HG03039 (cell line): ENCODE measurements around the gene ATF7IP2.
"Not testable (repeated sequence)": the region's sequence is repeated elsewhere in the genome, so short reads cannot be mapped to it uniquely, and the experiment has no call there.

Experiments
- ATAC-seq: cut with Tn5 transposase; IDR thresholded peaks from one replicate; pipeline ENCODE4 v1.9.1; 2021; ENCODE audit warnings: mild to moderate bottlenecking, moderate library complexity; ENCODE audit not compliant: unreplicated experiment

The ATF7IP2 gene

GRCh38 chr16:10441726-10442125 lies 55.9 kb downstream of the ATF7IP2 start:
- ATAC-seq = no peak

GRCh38 chr16:10447289-10447688 lies 61.4 kb downstream of the ATF7IP2 start:
- ATAC-seq = no peak

DNA sequence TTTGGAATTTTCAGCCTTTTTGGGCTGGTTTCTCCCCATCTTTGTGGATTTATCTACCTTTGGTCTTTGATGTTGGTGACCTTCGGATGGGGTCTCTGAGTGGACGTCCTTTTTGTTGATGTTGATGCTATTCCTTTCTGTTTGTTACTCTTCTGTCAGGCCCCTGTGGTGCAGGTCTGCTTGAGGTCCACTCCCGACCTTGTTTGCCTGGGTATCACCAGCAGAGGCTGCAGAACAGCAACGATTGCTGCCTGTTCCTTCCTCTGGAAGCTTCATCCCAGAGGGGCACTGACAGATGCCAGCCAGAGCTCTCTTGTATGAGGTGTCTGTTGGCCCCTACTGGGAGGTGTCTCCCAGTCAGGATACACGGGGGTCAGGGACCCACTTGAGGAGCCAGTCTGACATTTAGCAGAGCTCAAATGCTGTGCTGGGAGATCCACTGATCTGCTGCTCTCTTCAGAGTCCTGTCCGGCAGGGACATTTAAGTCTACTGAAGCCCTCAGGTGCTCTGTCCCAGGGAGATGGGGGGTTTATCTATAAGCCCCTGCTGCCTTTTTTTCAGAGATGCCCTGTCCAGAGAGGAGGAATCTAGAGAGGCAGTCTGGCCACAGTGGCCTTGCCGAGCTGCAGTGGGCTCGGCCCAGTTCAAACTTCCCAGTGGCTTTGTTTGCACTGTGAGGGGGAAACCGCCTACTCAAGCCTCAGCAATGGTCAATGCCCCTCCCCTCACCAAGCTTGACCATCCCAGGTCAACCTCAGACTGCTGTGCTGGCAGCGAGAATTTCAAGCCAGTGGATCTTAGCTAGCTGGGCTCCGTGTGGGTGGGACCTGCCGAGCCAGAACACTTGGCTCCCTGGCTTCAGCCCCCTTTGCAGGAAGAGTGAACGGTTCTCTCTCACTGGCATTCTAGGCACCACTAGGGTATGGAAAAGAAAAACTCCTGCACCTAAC lies 66.6 kb downstream of the ATF7IP2 start:
- not testable (repeated sequence) for ATAC-seq

DNA sequence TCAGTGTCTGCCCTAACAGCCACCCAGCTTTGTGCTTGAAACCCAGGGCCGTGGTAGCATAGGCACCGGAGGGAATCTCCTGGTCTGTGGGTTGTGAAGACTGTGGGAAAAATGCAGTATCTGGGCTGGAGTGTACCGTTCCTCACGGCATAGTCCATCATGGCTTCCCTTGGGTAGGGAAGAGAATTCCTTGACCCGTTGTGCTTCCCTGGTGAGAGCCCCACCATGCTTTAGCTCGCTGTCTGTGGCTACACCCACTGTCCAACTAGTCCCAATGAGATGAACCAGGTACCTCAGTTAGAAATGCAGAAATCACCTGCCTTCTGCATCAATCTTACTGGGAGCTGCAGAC lies 67.3 kb downstream of the ATF7IP2 start:
- no peak for ATAC-seq

- ATAC-seq = no peak
Observed at GRCh38 chr16:10465821-10466220, 80.0 kb downstream of the ATF7IP2 start.

DNA sequence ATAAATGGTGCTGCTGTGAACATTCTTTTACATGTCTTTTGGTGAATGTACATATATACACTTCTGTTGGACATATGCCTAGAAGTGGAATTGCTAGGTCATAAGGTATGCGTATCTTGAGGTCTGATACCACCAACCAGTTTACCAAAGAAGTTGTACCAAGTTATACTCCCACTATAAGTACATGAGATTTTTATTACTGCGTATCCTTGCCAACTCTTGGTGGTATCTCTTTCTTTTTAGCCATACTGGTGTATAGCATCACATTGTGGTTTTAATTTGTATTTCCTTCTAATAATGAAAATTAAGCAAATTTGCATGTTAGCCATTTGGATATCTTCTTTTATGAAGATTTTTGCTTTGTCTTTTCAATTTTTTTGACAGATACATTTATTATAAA lies 80.5 kb downstream of the ATF7IP2 start:
- no peak for ATAC-seq

- ATAC-seq = no peak
Observed at GRCh38 chr16:10466861-10467260, 81.0 kb downstream of the ATF7IP2 start.

GRCh38 chr16:10476636-10477035 lies 90.8 kb downstream of the ATF7IP2 start:
- not testable (repeated sequence) for ATAC-seq

DNA sequence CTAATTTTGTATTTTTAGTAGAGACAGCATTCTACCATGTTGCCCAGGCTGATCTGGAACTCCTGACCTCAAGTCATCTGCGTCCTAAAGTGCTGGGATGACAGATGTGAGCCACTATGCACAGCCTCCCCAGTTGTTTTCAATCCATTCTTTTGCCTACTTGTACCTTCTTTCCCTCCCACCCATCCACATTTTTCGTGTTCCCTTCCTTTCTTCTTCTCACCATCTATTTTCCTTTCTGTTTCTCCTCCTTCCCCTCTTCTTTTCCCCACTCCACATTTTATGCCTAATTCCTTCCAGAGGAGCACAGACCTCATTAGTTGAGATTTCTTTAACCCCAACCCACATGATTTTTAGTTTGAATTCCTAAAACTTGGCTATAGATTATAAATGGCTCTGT lies 94.3 kb downstream of the ATF7IP2 start:
- ATAC-seq = no peak

GRCh38 chr16:10485159-10485558 lies 99.3 kb downstream of the ATF7IP2 start:
- ATAC-seq = no peak

- ATAC-seq = no peak
Observed at GRCh38 chr16:10485698-10486382, 100.0 kb downstream of the ATF7IP2 start.

DNA sequence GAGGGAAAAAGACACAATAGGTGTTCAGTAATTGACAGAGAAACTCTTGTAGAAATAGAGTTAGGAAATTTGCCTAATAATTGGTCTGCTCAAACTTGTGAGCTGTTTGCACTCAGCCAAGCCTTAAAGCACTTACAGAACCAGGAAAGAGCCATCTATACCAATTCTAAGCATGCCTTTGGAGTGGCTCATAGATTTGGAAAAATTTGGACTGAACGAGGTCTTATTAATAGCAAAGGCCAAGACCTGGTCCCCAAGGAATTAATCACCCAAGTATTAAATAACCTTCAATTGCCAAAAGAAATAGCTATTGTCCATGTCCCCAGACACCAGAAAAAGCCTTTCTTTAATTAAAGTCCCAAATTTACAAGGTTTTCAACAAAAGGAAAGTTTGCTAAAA lies 104.3 kb downstream of the ATF7IP2 start:
- no peak for ATAC-seq

- ATAC-seq = no peak
Observed at GRCh38 chr16:10493276-10493675, 107.4 kb downstream of the ATF7IP2 start.

DNA sequence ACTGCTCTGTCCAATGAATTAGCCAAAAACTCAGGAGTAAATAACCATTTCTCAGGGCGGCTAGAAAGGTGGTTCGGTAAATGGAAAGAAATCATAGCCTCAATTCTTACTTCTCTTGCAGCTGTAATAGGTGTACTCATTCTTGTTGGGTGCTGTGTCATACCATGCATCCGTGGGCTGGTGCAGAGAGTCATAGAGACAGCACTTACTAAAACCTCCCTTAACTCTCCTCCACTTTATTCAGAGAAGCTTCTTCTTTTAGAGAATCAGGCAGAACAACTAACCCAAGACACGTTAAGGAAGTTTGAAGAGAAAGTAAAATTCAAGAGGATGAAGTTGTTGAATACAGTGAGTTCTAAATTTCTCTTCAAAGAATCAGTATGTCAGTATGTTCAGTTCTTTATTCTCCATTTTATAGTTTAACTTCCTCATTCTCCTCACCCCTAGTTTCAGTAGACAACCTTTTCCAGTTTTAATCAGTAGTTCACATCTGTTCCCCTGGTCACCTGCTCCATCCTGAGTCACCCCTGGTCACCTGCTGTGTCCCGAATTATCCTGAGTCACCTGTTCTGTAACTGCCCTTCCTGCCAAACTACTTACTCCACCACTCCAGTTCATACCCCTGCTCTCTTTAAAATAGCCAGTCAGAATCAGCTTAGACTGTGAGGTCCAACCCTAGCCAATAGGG lies 108.6 kb downstream of the ATF7IP2 start:
- ATAC-seq = no peak

DNA sequence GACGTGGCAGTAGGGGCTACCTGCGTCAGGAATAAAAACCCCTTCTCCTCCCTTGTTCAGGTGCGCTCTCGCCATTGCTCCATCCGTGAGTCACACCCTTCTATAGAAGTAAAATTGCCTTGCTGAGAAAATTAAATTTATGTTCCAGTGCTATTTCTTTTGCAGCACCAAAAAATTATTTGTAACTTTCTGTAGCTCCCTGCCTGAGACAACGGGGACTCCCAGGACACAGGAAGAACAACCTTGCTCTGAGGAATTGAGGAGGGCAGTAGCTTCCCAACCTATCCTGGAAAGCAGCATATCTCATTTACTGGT lies 109.1 kb downstream of the ATF7IP2 start:
- no peak for ATAC-seq

DNA sequence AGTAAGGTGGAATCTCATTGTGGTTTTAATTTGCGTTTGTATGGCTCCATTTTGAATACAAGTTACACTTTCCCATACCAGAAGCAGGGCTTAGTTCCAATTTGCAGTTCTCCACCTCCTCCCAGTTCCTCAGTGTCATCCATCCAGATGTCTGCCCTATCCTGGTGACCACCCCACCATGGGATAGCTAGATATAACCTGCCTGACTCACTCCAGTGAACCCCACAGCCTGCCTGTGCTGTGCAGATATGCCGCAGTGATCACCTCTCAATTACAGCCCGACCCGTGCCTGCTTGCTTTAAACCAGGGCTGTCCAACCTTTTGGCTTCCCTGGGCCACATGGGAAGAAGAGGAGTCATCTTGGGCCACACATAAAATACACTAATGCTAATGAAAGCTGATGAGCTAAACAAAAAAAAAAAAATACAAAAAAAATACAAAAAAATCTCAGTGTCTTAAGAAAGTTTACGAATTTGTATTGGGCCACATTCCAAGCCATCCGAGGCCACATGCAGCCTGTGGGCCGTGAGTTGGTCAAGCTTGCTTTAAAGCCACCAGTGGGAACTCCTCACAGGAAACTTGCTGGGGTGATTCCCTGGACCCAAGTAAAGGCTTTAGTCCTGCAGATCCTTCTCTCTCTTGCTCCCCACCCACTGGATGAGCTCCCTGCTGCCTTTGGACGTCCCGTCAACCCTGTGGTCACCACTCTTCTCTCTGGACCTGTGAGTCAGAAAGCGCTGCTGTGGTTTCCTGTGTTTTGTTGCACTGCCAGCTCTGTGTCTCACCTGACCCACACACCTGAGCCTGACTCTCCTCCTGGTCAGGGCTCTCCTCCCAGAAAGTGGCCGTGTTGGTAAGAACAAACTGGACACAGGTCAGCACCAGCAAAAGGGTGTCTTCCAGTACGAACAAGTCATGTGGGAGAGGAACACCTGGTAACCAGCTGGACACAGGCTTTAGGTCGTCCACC lies 111.6 kb downstream of the ATF7IP2 start:
- ATAC-seq = no peak

- no peak for ATAC-seq
Observed at GRCh38 chr16:10500582-10500981, 114.7 kb downstream of the ATF7IP2 start.

DNA sequence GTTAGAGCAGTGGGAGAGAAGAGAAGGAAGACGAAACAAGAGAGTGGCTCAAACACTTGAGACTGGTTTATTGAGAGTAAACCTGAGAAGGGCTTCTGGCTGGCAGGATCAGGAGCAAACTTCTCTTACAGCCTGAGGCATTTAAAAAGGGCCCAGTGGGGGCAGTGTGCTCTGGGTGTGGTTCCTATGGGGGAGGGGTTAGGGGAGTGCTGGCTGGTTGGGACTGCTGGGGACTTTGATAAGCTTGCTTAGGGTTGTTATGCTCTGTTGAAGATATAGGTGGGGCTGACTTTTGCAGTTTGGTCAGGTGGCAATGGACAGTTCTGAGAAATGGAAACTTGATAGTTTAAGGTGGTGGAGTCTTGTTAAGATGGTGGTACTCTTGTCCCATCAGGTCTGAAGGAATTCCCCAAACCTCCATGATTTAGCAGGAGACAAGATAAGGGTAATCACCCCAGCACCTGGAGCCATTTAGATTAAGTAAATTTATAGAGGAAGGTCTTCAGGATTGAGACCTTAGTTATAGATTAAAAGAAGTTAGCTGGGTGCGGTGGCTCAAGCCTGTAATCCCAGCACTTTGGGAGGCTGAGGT lies 115.3 kb downstream of the ATF7IP2 start:
- ATAC-seq = no peak

GRCh38 chr16:10502776-10503175 lies 116.9 kb downstream of the ATF7IP2 start:
- no peak for ATAC-seq

DNA sequence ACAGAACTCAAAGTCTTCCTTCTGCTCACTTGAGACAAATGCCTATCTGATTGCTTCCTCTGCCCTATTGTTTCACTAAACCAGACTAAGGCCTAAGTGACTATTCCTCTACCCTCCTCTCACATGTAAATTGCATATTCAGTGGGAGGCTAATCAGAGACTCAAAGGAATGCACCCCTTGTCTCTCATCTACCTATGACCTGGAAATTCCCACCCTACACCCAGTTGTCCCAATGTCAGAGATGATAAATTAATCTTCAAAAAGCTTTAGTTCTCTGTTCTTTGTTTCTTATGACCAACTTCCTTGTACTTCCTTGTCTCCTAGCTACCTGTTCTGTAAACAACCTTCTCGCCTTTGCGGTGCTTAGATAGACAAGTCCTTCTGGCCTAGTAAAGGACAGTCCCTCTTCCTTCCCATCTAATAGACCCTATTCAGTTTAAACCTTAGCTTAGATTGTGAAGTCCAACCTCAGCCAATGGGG lies 118.6 kb downstream of the ATF7IP2 start:
- no peak for ATAC-seq
